Stomach smooth muscle (tissue), 2 donors: Measurements from ENCODE around the gene SELENOP.
"Not testable (repeated sequence)": the region's sequence is repeated elsewhere in the genome, so short reads cannot be mapped to it uniquely, and the experiment has no call there.

ENCODE experiments used
- H3K27ac ChIP-seq: one replicate; pipeline ENCODE4 v1.7.0; 2013; ENCODE audit warnings: mild to moderate bottlenecking, low read length, inconsistent platforms
- H3K27me3 ChIP-seq, 2 donors: one replicate each; pipeline ENCODE4 v1.7.0; 2013; ENCODE audit warnings: low read length in 2 of 2; ENCODE audit not compliant: insufficient read depth in 2 of 2, control insufficient read depth in 1 of 2
- H3K36me3 ChIP-seq, 2 donors: one replicate each; pipeline ENCODE4 v1.7.0; 2013; ENCODE audit warnings: low read length in 2 of 2; ENCODE audit not compliant: control insufficient read depth in 2 of 2, insufficient read depth in 2 of 2
- H3K4me1 ChIP-seq: one replicate; pipeline ENCODE4 v1.7.0; 2013; ENCODE audit warnings: low read length; ENCODE audit not compliant: control insufficient read depth, insufficient read depth
- H3K4me3 ChIP-seq, 2 donors: one replicate each; pipeline ENCODE4 v1.7.0; 2013; ENCODE audit warnings: low read length in 2 of 2
- H3K9ac ChIP-seq, 2 donors: one replicate each; pipeline ENCODE4 v1.7.0; 2013; ENCODE audit warnings: low read length in 2 of 2, mild to moderate bottlenecking in 1 of 2
- H3K9me3 ChIP-seq, 2 donors: one replicate each; pipeline ENCODE4 v1.7.0; 2013; ENCODE audit warnings: low read length in 2 of 2; ENCODE audit not compliant: control insufficient read depth in 2 of 2
- donor health status: healthy.
- donor health status: Pancreatic carcinoma.

Gene SELENOP

GRCh38 chr5:42826757-42827515 is 15.2 kb upstream of the SELENOP start:
- H3K27ac ChIP-seq: no peak overlapping the region
- H3K36me3 ChIP-seq: no peaks in the 10 kb centered on the region
- H3K27me3 ChIP-seq: no peaks in the 10 kb centered on the region

DNA sequence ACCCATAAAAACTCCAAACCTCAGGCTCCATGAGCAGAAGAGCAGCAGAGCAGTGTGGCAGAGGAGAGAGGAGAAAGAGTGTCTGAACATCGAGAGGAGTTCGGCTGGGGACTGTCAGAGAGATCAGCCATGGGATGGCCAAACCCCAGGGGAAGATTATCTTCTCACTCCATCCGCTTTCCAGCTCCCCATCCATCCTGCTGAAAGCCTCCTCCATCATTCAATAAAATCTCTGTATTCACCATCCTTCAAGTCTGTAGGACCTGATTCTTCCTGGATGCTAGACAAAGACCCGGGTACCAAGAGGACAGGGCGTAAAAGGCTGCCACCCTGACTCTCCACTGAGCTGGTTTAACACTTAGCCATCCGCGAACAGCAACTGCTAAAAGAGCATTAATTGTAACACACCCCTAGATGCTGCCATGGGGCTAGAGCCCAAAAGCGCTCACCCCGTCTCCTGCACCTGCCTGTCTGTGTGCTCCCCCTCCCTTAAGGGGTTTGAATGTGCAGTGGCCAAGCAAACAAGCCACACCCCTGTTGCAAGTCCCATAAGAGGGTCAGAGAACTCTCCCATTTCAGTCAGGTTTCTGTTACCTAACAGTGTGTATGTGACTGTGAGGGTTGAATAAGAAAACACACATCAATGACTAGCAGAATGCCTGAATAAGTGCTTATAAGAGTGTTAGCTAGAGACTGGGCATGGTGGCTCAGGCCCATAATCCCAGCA is 13.9 kb upstream of the SELENOP start:
- no peaks in the 10 kb centered on the region for H3K9me3 ChIP-seq
- H3K36me3 ChIP-seq: no peaks in the 10 kb centered on the region
- no peak overlapping the region for H3K9ac ChIP-seq
- H3K27ac ChIP-seq: no peak overlapping the region
- H3K27me3 ChIP-seq: no peaks in the 10 kb centered on the region
- no peak overlapping the region for H3K4me3 ChIP-seq
- peaks cover 5% of the 10 kb centered on the region for H3K4me1 ChIP-seq

More at GRCh38 chr5:42826757-42827515, 15.2 kb upstream of the SELENOP start:
- H3K9me3 ChIP-seq: no peaks in the 10 kb centered on the region
- no peak overlapping the region for H3K9ac ChIP-seq
- H3K4me3 ChIP-seq: no peak overlapping the region
- peaks cover 5% of the 10 kb centered on the region for H3K4me1 ChIP-seq

DNA sequence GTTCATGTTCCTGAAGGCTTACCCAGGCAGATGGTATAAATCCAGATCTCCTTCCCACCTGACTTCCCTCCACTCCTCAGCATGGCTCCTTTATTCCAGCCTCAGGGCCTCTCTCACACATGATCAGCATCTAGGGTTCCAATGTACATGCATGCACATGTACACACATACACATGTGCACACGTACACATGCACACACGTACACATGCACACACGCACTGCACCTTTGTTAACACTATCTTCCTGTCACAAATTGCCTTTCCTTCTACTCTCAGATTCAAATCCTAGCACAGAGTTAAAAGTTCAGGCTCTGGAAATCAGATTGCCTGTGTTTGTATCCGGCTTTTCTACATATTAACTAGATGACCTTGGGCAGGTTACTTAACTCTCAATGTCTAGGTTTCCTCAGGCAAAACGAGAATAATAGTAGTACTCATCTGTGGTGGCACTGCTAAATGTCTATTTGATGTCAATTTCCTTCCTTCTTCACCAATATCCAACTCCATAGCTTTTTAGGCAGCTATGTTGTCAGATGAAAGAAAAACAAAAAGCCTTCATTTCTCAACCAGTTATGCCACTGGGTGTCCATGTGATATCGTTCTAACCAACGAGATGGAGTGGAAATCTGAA is 12.8 kb upstream of the SELENOP start:
- no peak overlapping the region for H3K27ac ChIP-seq
- H3K27me3 ChIP-seq: no peaks in the 10 kb centered on the region
- no peaks in the 10 kb centered on the region for H3K36me3 ChIP-seq
- H3K4me3 ChIP-seq: no peak overlapping the region
- H3K9ac ChIP-seq: no peak overlapping the region
- H3K9me3 ChIP-seq: no peaks in the 10 kb centered on the region
- H3K4me1 ChIP-seq: peaks cover 5% of the 10 kb centered on the region

DNA sequence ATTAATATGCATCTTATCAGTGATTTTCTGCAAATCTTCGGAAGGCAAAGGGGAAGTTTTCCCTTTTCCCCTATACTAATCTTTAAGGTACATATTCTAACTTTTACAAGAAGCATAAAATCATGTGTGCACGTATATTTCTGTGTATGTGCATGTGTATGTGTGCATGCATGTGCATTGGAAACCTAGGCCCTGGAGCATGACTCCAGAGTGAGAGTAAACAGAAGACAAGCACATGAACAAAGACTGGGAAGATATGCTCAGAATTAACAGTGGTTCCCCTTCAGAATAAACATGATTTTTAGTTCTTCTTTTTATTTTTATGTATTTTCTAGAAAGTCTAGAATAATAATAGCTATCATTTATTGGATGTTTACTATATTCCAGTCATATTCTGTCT is 10.9 kb upstream of the SELENOP start:
- no peaks in the 10 kb centered on the region for H3K9me3 ChIP-seq
- H3K27me3 ChIP-seq: no peaks in the 10 kb centered on the region
- no peaks in the 10 kb centered on the region for H3K36me3 ChIP-seq
- no peak overlapping the region for H3K9ac ChIP-seq
- no peak overlapping the region for H3K4me3 ChIP-seq
- H3K4me1 ChIP-seq: peaks cover 5% of the 10 kb centered on the region
- H3K27ac ChIP-seq: no peak overlapping the region

DNA sequence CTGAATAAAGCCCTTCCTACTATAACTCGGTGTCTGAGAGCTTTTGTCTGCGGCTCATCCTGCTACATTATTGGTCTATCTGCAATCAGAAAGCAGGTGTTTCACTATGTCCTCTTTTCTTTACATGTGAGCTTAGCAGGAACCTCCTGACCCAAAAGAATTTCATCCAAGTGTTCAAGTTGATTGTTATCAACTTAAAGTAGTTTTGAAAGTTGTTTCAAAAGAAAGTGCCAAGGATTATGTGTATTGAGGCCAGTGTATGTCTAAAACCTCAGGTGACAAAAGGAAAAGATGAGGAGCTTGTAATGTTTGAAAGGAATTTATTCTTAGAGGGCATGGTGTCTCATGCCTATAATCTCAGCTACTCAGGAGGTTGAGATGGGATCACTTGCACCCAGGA is 8.1 kb upstream of the SELENOP start:
- H3K27ac ChIP-seq: no peak overlapping the region
- H3K9me3 ChIP-seq: no peaks in the 10 kb centered on the region
- no peaks in the 10 kb centered on the region for H3K4me1 ChIP-seq
- H3K27me3 ChIP-seq: no peaks in the 10 kb centered on the region
- H3K4me3 ChIP-seq: no peak overlapping the region
- H3K36me3 ChIP-seq: no peaks in the 10 kb centered on the region
- no peak overlapping the region for H3K9ac ChIP-seq

GRCh38 chr5:42816546-42816945 is 4.9 kb upstream of the SELENOP start:
- H3K27ac ChIP-seq, H3K4me1 ChIP-seq, H3K9ac ChIP-seq, H3K9me3 ChIP-seq, H3K36me3 ChIP-seq, H3K4me3 ChIP-seq, H3K27me3 ChIP-seq: not testable (repeated sequence)

DNA sequence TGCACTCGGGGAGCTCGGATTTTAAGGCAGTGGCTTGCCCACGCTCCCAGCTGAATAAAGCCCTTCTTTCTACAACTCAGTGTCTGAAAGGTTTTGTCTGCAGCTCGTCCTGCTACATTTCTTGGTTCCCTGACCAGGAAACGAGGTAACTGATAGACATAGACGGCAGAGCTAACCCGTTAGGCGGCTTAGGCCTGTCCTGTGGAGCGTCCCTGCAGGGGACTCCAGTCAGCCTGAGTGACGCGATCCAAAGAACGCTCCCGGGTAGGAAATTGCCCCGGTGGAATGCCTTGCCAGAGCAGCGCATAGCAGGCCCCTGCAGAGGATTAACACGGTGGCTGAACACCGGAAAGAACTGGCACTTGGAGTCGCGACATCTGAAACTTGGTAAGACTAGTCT is 1.8 kb upstream of the SELENOP start:
- Histone ChIP-seq H3K27me3 (no peaks in the 10 kb centered on the region), H3K27ac (no peak overlapping the region), H3K4me1 (no peaks in the 10 kb centered on the region), H3K9me3 (no peaks in the 10 kb centered on the region), H3K4me3 (no peak overlapping the region), H3K9ac (no peak overlapping the region), H3K36me3 (no peaks in the 10 kb centered on the region)

- no peaks in the 10 kb centered on the region for H3K27me3 ChIP-seq
- H3K27ac ChIP-seq: no peak overlapping the region
- H3K4me1 ChIP-seq: no peaks in the 10 kb centered on the region
- no peaks in the 10 kb centered on the region for H3K9me3 ChIP-seq
- no peak overlapping the region for H3K4me3 ChIP-seq
- H3K36me3 ChIP-seq: no peaks in the 10 kb centered on the region
- H3K9ac ChIP-seq: no peak overlapping the region
These were observed 928 bp upstream of the SELENOP start for GRCh38 chr5:42812620-42813019.

DNA sequence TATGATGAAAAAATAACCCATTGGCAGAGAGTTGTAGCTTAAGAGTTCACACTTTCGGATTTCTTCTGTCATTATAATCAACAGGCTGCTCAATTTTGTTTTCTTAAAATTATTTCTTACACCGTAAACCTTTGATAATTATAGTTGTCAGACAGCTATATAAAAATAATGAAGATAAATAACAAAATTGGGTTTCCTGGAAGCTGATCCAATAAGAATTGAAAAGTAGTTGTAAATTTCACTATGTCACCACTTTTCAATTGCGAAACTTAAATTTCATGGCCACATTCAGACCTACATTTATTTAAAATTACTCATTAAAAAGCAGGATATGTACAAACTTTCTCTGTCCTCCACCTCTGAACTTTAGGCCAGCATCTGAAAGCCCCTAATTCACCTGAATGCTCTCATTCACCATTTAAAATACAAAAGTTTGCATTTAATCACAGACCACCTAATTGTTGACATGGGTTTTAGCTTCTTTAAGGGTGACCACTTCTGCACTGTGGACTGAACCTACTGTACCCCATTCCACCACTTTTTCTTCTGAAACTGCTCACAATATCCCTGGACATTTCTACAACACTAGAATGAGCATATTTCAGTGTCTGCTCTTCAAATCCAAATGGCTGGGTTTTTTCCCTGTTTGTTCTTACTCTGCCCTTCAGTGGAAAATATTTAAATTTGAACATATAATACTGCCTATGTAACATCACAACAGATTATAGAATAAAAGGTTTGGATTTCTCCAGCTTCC is 680 bp downstream of the SELENOP start:
- Histone ChIP-seq H3K9ac (peak overlapping the region; percentile 73 to 77), H3K4me1 (no peaks in the 10 kb centered on the region), H3K27ac (peak overlapping the region; percentile 61), H3K27me3 (no peaks in the 10 kb centered on the region), H3K4me3 (peak overlapping the region; percentile 78 to 79), H3K36me3 (peaks cover 0 to under 1% of the 10 kb centered on the region in 2 donors), H3K9me3 (no peaks in the 10 kb centered on the region)

DNA sequence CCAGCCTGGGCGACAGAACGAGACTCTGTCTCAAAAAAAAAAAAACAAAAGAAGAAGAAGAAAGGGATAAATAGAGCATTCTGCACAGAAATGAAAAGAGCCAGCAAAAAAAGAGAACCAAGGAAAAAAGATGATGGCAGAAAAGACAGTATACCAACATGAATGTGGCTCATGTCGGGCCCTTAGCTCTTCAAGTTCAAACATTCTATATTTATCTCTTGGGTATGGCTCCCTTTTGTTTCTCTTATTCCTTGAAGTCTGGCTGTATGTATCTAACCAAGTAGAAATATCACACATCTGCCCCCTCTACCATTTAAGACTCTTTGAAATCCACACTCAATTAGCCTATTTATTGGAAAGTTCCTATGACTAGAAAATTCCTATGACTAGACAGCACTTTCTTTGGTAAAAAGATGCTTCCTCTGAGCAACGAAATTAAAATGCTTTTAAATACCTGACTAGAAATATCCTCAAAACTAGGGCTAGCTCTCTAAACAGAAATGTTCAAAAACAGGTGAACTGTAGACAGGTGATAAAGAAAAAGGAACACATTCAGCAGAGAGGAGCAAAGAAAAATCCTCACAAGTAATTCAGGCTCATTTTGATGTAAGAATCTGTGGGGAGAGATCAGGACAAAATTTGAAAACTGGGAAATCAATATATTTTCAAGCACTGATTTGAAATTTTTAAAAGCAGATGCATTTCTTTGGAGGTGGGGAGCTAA is 2.6 kb downstream of the SELENOP start:
- Histone ChIP-seq H3K4me1 (no peaks in the 10 kb centered on the region), H3K36me3 (peaks cover 0 to 4% of the 10 kb centered on the region in 2 donors), H3K27ac (no peak overlapping the region), H3K9me3 (no peaks in the 10 kb centered on the region), H3K9ac (no peak overlapping the region), H3K4me3 (peak overlapping the region in 1 of 2 donors; percentile 16), H3K27me3 (no peaks in the 10 kb centered on the region)
